Activated CD4-positive, alpha-beta T cell treated with anti-CD3 and anti-CD28 coated beads, Interleukin-2, amount 50 U/mL, for 4 hours (primary cell): ENCODE results near the gene ANKRD16.
A peak's percentile ranks its signal among the peaks of the same experiment; 100 is the strongest.
"Not testable (repeated sequence)": the region's sequence is repeated elsewhere in the genome, so short reads cannot be mapped to it uniquely, and the experiment has no call there.

Source experiments
- DNase-seq, 2 experiments: peaks; one replicate each; pipeline ENCODE4 v3.0.0-alpha.2; 2020

The ANKRD16 gene

GRCh38 chr10:5889624-5890451, at the start of gene ANKRD16, which contains the start of gene FBH1:
TSS of gene ANKRD16 (minus strand) at chr10:5889893. CDS start at chr10:5889354, 539 bp downstream.
TSS of gene FBH1 (plus strand) at chr10:5890243. CDS start at chr10:5890346, 103 bp downstream.
- peak; percentile 95 to 96 for DNase-seq

GRCh38 chr10:5938291-5938690, 48.6 kb upstream of the ANKRD16 start:
- no peak for DNase-seq

- DNase-seq, result no peak
These were observed 47.3 kb upstream of the ANKRD16 start for GRCh38 chr10:5937016-5937415.

- DNase-seq, result no peak
These were observed 45.9 kb upstream of the ANKRD16 start for GRCh38 chr10:5935628-5936027.

- DNase-seq, result no peak
These were observed 44.3 kb upstream of the ANKRD16 start for GRCh38 chr10:5933909-5934546.

DNA sequence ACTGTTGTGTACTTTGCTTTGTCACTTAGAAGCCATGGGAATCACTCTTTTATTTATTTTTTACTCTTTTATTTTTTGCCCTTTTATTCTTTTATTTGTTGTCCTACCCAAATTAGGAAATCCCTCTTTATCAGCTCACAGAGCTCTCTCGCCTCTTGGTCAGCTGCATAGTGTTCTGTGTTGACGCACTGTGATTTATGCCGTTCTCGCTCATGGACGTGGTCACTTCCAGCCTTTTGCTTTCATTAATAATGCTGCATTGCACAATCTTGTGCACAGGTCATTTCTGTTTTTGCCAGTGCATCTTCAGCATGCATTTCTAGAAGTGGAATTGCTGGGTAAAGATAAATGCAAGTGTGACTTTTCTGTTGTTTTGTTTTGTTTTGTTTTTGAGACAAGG, 42.7 kb upstream of the ANKRD16 start:
- DNase-seq, result no peak

GRCh38 chr10:5930272-5930671, 40.6 kb upstream of the ANKRD16 start:
- no peak for DNase-seq

DNA sequence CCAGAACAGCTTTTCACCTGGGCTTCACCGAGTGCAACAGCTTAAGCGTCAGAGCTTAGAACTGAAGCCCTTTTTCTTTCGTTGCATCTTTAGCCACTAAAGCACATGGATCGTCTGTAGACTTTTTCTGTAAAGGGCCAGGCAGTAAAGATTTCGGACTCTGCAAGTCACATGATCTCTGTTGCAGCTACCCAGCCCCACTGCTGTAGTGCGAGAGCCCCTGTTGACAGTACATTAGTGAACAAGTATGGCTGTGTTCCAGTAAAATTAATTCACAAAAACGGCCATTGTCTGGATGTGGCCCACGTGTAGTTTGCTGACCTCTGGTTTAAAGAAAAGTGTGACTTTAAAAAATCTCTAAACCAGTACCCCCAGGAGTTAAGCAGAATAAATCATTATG, 39.7 kb upstream of the ANKRD16 start:
- no peak for DNase-seq

DNA sequence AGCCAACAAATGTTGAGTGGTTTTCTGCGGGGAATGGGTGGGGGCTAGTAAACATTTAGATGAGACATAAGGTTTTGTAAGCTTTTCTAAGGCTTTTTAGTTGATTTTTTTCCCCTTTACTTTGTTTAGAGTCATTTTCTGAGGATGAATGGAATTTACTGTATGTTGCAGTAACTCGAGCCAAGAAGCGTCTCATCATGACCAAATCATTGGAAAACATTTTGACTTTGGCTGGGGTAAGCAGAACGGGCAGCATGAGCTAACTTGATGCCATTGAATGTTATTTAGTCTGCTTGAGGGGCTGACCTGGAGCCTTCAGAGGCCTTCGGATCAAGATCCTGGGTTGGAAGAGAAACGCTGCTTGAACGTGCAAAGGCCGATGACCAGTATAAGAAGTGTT, 37.6 kb upstream of the ANKRD16 start:
- DNase-seq, result no peak

DNA sequence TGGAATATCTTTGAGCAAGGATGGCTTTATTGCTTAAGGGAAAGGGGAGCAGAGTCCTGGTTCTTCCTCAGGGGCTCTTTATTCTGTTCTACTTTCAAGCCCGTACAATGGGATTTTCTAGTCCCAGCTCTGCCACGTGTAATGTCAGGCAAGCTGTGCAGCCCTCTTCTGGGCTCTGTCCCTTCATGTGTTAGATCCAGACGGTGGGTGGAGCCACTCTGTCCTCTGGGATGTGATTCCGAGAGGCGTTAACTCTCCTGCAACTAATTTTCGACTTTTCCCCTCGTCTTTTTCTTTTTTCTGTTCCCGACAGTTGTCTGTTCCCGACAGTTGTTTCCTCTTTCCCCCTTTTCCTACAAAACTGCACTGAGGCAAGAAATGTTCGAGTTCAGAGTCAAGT, 35.2 kb upstream of the ANKRD16 start:
- no peak for DNase-seq

- no peak for DNase-seq
These were observed 32.1 kb upstream of the ANKRD16 start for GRCh38 chr10:5921746-5922145.

DNA sequence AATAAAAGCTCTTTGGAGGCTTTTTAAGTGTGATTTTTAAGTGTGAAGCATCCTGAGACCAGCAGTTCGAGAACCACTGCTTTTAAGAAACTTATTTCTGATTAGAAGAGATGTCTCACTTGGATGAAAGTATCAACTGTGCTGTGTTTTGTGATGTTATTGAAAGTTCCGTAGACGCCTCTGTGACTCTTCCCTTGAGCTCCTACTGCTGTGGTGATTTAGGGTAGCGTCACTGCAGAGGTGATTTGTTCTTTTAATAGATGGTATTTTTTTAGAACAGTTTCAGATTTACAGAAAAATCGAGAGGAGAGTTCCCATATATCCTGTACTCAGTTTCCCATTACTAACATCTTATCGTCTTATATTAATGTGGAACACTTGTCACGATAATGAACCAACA, 29.9 kb upstream of the ANKRD16 start:
- no peak for DNase-seq

DNA sequence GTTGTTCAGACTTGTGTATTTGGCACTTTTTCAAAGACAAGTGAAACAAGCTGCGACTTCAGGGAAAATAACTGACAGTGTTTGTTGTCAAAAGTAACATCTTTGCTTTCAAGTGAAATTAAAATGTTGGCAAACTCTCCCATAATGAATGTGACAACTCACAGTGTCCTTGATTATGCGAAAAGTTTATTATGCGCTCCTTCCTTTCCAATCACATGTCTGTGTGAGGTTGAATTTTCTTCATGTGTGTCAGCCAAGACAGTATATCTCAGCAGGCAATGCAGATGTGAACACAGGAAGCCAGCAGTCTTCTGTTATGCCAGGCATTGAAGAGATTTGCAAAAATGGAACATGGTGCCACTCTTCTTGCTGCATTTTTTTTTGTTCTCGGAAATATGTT, 29.1 kb upstream of the ANKRD16 start:
- no peak for DNase-seq

- no peak for DNase-seq
These were observed 27.6 kb upstream of the ANKRD16 start for GRCh38 chr10:5917305-5917704.

GRCh38 chr10:5915451-5915850, 25.8 kb upstream of the ANKRD16 start:
- DNase-seq, result no peak

GRCh38 chr10:5913736-5914135, 24.0 kb upstream of the ANKRD16 start:
- DNase-seq, result no peak

DNA sequence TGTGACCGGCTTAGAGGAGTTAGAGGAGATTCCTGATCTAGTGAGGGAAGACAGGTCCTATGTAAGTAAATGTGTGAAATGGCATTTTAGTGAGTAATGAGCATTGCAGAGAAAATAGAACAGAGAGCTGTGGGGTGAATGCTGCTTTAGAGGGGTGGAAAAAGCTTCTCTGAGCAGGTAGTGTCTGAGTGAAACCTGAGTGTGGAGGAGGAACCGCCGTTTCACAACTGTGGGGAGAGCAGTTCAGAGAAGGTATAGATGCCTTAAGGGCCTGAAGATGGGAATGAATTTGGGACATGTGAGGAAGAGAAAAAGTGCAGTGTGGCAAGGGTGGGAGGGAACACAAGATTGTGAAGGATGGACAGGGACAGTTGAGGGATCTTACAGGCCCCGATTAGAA, 22.0 kb upstream of the ANKRD16 start:
- no peak for DNase-seq

DNA sequence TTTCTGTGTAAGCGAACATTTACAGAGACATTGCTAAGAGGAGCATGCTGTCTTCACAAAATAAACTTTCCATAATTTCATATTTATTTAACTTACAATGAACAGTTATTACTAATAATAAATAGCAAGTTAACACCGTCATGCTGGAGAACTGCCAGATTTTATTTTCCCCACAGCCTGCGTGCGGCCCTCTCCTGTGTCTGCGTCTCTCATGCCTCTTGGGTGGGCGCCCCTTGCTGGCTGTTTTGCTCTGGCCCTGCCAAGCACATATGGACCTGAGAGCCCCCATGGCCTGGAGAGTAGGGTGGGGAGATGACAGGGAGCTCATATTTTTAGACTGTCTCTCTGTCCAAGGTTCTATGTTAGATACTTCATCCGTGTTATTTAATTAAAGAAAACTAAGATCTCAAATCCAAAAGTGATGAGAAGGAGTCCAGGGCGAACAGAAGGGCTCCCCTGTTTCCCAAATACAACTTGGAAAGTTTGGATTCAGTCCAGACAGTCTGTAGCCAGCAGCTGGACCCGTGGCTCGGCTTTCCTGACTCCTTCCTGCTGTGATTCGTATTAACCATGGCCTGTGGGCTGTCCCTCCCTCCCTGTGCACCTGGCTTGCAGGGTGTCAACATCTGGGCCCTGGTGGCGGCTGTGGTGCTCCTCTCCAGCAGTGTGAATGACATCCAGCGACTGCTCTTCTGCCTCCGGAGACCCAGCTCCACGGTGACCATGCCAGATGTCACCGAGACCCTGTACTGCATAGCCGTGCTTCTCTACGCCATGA, 20.8 kb upstream of the ANKRD16 start:
- DNase-seq, result no peak

GRCh38 chr10:5908676-5909075, 19.0 kb upstream of the ANKRD16 start:
- not testable (repeated sequence) for DNase-seq

- no peak for DNase-seq
These were observed 17.0 kb upstream of the ANKRD16 start for GRCh38 chr10:5906651-5907050.

DNA sequence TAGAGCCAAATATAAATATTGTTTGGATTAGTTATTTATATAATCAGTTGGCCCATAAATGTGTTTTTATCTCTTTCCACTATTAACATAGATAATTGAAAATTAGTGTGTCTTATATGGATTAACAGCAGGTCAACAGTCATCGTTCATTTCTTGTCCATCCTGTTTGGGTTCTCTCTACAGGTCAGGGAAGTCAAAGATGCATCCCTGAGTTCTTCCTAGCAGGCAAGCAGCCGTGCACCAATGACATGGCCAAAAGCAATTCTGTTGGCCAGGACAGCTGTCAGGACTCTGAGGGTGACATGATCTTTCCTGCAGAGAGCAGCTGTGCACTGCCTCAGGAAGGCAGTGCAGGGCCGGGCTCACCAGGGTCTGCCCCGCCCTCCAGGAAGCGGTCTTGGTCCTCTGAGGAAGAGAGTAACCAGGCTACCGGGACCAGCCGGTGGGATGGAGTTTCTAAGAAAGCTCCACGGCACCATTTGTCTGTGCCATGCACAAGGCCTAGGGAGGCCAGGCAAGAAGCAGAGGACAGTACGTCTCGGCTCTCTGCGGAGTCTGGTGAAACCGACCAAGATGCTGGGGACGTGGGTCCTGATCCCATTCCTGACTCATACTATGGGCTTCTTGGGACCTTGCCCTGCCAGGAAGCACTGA, 16.3 kb upstream of the ANKRD16 start:
- DNase-seq, result no peak

DNA sequence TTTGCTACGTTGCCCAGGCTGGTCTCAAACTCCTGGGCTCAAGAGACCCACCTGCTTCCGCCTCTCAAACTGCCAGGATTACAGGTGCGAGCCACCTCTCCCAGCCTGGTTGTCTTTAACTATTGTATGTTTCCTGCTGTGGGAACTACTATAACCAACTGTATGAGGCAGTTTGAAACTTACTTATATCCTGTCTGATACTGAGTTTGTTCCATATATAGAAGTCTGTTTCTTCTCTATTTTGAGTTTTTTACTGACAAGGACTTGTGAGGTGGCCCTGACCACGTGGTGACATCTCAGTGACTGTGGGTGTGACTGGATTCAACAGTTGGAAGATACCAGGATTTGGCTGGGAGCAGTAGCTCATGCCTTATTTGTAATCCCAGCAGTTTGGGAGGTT, 14.5 kb upstream of the ANKRD16 start:
- DNase-seq, result no peak

DNA sequence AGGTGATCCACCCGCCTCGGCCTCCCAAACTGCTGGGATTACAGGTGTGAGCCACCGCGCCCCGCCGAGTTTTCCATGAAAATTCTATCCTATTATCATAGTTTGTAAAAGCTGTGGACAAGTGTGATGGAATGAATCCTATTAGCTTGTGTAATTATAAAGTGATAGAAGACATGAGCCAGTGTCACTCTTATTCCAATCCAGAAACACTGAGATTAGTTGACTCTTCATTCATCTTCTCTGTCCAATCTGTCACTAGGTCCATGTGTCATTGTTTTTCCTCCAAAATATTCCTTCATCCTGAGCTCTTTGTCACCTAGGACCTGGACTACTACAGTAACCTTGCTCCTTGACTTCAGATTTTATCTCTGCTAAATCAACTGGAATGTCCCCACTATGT, 13.9 kb upstream of the ANKRD16 start:
- no peak for DNase-seq
